HFF-Myc (cell line): ENCODE results near the gene CAPS.
"Not testable (repeated sequence)": the region's sequence is repeated elsewhere in the genome, so short reads cannot be mapped to it uniquely, and the experiment has no call there.

ENCODE experiments used
- DNase-seq: peaks from one replicate; pipeline ENCODE4 v3.0.0-alpha.2; 2011; ENCODE audit warnings: low read depth; ENCODE audit errors: extremely low read depth
- H3K4me3 ChIP-seq: replicated peaks from 2 replicates; pipeline ENCODE4 v1.5.1; 2011; ENCODE audit warnings: low read depth, mild to moderate bottlenecking, control low read depth, low read length
- TF ChIP-seq, protein P1 (sequence below): IDR thresholded peaks from 2 replicates; pipeline ENCODE4 v1.5.1; 2012; ENCODE audit warnings: mild to moderate bottlenecking, low read depth, low read length, control low read depth; ENCODE audit errors: missing control alignments

CAPS gene

DNA sequence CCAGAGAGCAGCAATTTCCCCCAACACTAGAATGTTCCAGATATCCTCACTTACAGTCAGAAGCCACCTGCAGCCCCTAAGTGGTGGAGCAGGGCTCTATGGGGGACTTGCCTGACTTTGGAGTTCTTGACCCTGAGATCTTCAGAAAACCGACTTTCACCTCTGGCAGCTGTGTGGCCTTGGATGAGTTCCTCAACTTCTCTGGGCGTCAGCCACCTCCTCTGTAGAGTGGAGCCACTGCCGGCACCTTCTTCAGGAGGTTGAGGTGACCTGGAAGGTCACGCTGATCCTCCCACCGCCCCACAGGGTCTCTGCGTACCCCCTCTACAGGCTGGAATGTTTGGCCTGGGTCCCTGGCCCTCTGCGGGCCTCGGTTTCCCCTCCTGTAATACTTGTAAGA lies 36.6 kb upstream of the CAPS start:
- TF ChIP-seq, protein P1, sequence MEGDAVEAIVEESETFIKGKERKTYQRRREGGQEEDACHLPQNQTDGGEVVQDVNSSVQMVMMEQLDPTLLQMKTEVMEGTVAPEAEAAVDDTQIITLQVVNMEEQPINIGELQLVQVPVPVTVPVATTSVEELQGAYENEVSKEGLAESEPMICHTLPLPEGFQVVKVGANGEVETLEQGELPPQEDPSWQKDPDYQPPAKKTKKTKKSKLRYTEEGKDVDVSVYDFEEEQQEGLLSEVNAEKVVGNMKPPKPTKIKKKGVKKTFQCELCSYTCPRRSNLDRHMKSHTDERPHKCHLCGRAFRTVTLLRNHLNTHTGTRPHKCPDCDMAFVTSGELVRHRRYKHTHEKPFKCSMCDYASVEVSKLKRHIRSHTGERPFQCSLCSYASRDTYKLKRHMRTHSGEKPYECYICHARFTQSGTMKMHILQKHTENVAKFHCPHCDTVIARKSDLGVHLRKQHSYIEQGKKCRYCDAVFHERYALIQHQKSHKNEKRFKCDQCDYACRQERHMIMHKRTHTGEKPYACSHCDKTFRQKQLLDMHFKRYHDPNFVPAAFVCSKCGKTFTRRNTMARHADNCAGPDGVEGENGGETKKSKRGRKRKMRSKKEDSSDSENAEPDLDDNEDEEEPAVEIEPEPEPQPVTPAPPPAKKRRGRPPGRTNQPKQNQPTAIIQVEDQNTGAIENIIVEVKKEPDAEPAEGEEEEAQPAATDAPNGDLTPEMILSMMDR: no peak
- no peak for DNase-seq
- H3K4me3 ChIP-seq: no peak overlapping the region

DNA sequence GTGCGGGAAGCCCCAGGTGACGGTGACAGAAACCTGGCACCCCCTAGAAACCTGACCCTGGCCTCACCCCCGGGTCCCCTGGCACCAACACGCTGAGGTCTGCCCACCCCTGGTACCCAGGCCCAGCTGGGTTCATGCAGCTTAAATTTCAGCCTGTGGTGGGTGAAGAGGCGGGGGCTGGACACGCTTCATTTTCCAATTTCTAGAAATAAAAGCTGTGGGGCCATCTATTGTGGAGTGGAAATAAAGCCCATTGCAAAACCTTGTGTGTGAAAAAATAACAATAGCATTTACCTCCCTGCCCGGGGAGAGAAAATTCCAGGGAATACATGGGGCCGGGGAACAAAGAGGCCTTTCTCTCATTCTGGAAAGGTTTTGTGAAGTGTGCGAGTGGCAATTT lies 36.2 kb upstream of the CAPS start:
- H3K4me3 ChIP-seq: no peak overlapping the region
- DNase-seq: no peak
- TF ChIP-seq, protein P1: no peak

DNA sequence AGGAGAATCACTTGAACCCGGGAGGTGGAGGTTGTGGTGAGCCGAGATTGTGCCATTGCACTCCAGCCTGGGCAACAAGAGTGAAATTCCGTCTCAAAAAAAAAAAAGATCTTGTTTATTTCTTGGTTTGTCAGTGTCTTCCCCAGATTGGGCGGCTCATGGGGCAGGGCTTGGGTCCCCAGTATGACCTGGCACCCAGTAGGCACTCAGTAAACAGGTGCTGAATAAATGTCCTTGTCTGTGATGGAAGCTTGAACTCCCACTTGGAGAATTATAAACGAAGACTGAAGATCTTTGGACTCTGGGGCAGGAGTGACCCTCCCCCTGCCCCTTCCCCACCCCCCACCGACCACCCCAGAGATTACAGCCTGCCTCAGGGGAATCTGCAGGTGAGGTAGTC lies 33.9 kb upstream of the CAPS start:
- DNase-seq: no peak
- TF ChIP-seq, protein P1: no peak

GRCh38 chr19:5880604-5881078 lies 33.4 kb upstream of the CAPS start:
- no peak for DNase-seq
- no peak overlapping the region for H3K4me3 ChIP-seq

More for the DNA sequence above, 33.9 kb upstream of the CAPS start:
- no peak overlapping the region for H3K4me3 ChIP-seq

DNA sequence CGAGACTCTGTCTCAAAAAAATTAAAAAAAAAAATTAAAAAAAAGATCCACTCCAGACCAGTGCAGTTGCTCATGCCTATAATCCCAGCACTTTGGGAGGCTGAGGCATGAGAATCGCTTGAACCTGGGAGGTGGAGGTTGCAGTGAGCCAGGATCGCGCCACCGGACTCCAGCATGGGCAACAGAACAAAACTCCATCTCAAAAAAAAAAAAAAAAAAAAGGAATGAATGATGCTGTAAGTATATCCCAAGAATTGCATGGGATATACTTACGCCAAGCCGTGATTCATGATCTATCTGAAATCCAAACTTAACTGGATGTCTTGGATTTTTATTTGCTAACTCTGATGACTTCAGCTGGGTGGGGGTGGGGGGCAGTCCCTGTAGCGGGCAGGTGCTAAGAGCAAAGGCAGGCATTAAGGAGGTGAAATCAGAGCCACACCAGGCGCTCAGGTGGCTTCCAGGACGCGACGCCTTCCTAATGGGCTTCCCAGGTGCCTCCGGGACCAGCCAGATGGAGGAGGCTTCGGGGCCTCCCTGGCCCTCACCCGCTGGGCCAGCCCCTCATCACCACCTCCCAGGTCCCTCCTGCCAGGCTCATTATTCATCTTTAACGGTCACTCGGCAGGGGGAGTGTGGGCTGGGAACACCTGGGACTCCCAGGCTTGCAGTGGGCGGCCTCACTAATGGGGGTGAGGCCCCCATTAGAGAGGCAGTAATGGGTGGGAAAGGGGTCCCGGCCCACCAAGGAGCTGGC lies 32.3 kb upstream of the CAPS start:
- H3K4me3 ChIP-seq: no peak overlapping the region
- TF ChIP-seq, protein P1: no peak
- no peak for DNase-seq

More at GRCh38 chr19:5880604-5881078, 33.4 kb upstream of the CAPS start:
- TF ChIP-seq, protein P1: no peak

- no peak for DNase-seq
- TF ChIP-seq, protein P1: no peak
- no peak overlapping the region for H3K4me3 ChIP-seq
Observed at GRCh38 chr19:5882421-5882968, 31.6 kb upstream of the CAPS start.

GRCh38 chr19:5883157-5883873 lies 30.7 kb upstream of the CAPS start:
- not testable (repeated sequence) for DNase-seq, H3K4me3 ChIP-seq

DNA sequence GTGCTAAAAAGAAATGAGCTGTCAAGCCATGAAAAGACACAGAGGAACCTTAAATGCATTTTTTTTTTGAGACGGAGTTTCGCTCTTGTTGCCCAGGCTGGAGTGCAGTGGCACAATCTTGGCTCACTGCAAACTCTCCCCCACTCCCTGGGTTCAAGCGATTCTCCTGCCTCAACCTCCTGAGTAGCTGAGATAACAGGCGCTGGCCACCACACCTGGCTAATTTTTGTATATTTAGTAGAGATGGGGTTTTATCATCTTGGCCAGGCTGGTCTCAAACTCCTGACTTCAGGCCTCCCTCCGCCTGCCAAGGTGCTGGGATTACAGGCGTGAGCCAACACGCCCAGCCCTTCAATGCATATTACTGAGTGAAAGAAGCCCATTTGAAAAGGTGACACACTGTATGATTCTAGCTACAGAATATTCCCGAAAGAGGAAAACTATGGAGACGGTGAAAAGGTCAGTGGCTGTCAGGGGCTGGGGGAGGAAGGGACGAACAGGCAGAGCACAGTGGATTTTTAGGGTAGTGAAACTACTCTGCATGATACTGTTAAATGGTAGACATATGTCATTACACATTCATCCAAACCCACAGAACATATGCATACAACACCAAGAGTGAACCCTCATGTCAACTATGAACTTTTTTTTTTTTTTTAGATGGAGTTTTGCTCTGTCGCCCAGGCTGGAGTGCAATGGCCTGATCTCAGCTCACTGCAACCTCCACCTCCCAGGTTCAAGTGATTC lies 29.8 kb upstream of the CAPS start:
- not testable (repeated sequence) for DNase-seq, H3K4me3 ChIP-seq
